LNCaP clone FGC (cell line): ENCODE measurements around the gene ACO2.

Experiments
- DNase-seq: peaks from one replicate; pipeline ENCODE4 v3.0.0-alpha.2; 2011; ENCODE audit warnings: low read depth
- H3K4me3 ChIP-seq: 2 replicates; pipeline ENCODE4 v1.5.1; 2011; ENCODE audit warnings: mild to moderate bottlenecking, low read depth, low read length, control low read depth
- TF ChIP-seq, protein P1 (sequence below): IDR thresholded peaks from 2 replicates; pipeline ENCODE4 v1.5.1; 2012; ENCODE audit warnings: mild to moderate bottlenecking; ENCODE audit not compliant: control insufficient read depth, insufficient read depth; ENCODE audit errors: extremely low read depth

ACO2 gene

DNA sequence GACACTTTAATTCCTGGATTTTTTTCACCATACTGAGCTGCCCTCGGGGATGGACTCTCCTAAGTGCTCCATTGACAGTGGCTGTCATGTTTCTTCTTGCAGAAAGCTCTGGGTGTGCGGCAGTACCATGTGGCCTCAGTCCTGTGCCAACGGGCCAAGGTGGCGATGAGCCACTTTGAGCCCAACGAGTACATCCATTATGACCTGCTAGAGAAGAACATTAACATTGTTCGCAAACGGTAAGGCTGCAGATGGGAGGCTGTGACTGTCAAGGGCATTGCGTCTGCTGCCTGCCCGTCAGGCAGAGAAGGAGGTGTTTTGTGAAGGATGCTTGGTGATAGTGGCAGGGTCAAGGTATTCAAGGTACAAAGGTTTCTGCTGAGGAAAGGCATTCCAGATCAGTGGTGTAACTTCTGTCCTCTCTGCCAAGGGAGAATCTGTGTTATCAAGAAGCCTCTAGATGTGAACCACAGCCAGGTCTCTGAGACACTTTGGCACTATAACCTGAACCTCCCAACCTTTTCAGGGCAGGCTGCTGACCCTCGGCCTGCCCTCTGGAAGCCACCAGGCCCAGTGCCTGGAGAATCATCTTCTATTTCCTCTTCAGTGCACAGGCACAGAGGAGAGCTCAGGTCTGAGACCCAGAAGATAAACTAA lies 30.8 kb downstream of the ACO2 start:
- TF ChIP-seq, protein P1, sequence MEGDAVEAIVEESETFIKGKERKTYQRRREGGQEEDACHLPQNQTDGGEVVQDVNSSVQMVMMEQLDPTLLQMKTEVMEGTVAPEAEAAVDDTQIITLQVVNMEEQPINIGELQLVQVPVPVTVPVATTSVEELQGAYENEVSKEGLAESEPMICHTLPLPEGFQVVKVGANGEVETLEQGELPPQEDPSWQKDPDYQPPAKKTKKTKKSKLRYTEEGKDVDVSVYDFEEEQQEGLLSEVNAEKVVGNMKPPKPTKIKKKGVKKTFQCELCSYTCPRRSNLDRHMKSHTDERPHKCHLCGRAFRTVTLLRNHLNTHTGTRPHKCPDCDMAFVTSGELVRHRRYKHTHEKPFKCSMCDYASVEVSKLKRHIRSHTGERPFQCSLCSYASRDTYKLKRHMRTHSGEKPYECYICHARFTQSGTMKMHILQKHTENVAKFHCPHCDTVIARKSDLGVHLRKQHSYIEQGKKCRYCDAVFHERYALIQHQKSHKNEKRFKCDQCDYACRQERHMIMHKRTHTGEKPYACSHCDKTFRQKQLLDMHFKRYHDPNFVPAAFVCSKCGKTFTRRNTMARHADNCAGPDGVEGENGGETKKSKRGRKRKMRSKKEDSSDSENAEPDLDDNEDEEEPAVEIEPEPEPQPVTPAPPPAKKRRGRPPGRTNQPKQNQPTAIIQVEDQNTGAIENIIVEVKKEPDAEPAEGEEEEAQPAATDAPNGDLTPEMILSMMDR = no peak

DNA sequence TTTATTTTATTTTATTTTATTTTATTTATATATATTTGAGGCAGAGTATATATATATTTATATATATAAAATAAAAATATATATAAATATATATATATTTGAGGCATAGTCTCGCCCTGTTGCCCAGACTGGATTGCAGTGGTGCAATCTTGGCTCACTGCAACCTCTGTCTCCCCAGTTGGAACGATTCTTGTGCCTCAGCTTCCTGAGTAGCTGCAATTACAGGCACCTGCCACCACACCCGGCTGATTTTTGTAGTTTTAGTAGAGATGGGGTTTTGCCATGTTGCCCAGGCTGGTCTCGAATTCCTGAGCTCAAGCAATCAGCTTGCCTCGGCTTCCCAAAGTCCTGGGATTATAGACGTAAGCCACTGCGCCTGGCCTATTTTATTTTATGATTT lies 31.4 kb downstream of the ACO2 start:
- no peak for DNase-seq
- TF ChIP-seq, protein P1 = no peak
- no peak overlapping the region for H3K4me3 ChIP-seq

More for the DNA sequence above, 30.8 kb downstream of the ACO2 start:
- no peak for DNase-seq
- H3K4me3 ChIP-seq = no peak overlapping the region

DNA sequence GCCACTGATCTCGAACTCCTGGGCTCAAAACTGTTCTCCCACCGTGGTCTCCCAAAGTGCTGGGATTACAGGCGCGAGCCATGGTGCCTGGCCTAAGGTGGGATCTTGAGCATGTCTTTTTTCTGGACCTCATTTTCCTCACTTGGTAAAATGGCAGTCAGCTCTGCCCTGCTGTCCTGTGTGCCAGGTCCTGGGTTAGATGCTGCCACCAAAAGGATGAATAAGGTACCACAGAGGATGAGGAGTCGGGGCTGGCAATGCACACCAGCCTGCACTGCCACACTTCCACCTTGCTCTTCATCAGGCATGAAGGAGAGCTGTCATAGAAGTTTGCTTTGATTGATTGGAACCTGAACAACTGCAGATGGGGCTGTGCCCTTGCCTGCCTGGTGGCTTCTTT lies 32.3 kb downstream of the ACO2 start:
- H3K4me3 ChIP-seq = no peak overlapping the region
- DNase-seq = no peak
- TF ChIP-seq, protein P1 = peak; percentile 42; the same call in 1 of the 2 replicates

- no peak overlapping the region for H3K4me3 ChIP-seq
- DNase-seq = no peak
- TF ChIP-seq, protein P1 = no peak
Observed at GRCh38 chr22:41504397-41504796, 35.5 kb downstream of the ACO2 start.

- DNase-seq = no peak
- no peak overlapping the region for H3K4me3 ChIP-seq
- TF ChIP-seq, protein P1 = no peak
Observed at GRCh38 chr22:41504816-41505215, 35.9 kb downstream of the ACO2 start.

DNA sequence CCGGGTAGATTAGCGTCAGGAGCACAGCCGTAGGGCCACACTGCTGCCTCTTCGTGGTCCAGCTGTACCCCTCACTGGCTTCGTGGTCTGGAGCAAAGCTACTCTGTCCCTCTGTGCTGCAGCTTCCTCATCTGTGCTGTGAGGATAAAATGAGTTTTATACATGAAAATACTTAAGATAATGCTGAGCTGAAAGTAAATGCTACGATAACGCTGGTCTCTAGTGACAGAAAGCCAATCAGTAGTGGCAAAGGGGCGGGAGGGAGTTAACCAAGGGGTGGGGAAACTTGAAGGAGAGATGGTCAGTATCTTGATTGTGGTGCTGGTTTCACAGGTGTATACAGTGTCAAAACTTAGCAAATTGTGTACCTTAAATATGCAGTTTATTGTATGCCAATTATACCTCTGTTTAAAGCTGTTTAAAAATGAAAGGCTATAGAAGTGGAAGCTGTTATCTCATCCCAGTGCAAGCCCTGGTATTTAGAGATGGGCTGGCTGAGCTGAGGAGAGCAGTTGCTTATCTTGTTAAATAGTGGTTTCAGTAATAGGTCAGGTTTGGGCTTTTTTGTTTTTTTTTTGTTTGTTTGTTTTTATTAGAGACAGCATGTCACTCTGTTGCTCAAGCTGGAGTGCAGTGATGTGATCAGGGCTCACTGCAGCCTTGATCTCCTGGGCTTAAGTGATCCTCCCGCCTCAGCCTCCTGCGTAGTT lies 36.7 kb downstream of the ACO2 start:
- TF ChIP-seq, protein P1 = no peak
- DNase-seq = no peak
- no peak overlapping the region for H3K4me3 ChIP-seq
